GM12801 (cell line): ENCODE measurements around the gene CFAP46.

Source experiments
- TF ChIP-seq, protein P1 (sequence below): IDR thresholded peaks from one replicate; pipeline ENCODE4 v1.5.1; 2011; ENCODE audit warnings: control low read depth; ENCODE audit not compliant: insufficient read length; ENCODE audit errors: extremely low read depth

CFAP46 gene

GRCh38 chr10:132835848-132836233 lies 106.5 kb downstream of the CFAP46 start:
- TF ChIP-seq, protein P1, sequence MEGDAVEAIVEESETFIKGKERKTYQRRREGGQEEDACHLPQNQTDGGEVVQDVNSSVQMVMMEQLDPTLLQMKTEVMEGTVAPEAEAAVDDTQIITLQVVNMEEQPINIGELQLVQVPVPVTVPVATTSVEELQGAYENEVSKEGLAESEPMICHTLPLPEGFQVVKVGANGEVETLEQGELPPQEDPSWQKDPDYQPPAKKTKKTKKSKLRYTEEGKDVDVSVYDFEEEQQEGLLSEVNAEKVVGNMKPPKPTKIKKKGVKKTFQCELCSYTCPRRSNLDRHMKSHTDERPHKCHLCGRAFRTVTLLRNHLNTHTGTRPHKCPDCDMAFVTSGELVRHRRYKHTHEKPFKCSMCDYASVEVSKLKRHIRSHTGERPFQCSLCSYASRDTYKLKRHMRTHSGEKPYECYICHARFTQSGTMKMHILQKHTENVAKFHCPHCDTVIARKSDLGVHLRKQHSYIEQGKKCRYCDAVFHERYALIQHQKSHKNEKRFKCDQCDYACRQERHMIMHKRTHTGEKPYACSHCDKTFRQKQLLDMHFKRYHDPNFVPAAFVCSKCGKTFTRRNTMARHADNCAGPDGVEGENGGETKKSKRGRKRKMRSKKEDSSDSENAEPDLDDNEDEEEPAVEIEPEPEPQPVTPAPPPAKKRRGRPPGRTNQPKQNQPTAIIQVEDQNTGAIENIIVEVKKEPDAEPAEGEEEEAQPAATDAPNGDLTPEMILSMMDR: no peak

- TF ChIP-seq, protein P1: no peak
Measured at GRCh38 chr10:132834891-132835847, 107.2 kb downstream of the CFAP46 start.

DNA sequence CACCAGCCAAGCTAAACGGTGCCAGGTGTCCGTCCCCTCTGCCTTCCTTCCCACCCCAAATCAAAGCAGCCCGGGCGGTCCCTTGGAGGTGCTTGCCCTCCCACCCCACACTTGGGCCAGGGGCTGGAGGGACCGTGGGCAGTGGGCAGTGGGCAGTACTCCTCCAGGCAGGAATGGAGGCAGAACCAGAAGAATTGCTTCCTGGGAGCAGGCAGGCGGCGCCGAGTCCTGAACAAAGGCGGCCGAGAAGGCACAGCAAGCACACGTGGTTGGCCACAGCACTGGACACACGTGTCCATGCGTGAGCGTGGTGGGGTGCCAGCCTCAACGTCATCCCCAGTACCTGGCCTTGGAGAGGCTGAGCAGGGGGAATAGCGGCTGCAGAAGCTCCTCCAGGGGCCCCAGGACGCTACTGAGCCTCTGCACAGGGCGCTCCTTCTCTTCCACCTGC lies 108.0 kb downstream of the CFAP46 start:
- TF ChIP-seq, protein P1: no peak

GRCh38 chr10:132833421-132834111 lies 108.8 kb downstream of the CFAP46 start:
- TF ChIP-seq, protein P1: no peak

DNA sequence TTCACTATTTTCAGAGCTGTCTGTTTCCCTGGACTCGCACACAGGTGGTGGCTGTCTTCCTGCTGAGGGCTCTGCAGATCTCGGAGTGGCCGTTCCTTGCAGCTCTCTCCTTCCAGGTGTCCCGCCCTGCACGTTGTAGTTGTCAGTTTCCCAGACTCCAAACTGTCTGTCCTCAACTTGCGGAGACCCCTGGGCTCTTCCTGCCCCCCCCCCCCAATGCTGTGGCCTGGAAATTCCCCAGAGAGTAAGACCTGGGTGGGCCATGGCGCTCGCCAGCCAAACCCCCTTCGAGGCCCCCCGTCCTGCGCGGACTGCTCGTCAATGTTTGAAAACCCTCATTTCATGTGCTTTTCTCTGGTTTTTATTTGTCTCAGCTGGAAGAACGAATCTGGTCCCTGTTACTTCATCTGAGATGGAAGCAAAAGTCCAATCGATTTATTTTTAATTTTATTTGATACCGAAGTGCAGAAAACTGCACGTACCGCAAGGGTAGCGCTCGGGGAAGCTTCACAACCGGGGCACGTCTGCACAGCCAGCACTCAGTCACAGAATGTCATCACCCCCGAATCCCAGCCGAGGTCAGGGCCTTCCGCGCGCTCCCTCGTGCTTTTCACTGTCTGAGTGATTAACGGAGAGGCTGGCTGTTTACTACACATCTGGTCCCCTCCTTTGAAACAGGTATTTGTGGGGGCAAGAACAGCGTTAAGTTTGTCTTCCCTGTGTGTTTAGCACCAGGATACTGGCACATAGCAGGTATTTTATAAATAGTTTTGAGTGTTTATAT lies 110.0 kb downstream of the CFAP46 start:
- TF ChIP-seq, protein P1: no peak

GRCh38 chr10:132829403-132829802 lies 113.0 kb downstream of the CFAP46 start:
- TF ChIP-seq, protein P1: no peak

- TF ChIP-seq, protein P1: no peak
Measured at GRCh38 chr10:132828681-132829080, 113.7 kb downstream of the CFAP46 start.
